HCT116 (cell line): ENCODE measurements around the gene SDF4. TPM values are rescaled to one million over a fixed set of nuclear protein-coding genes. Genes with fewer than 3 reads are reported as not detected.

Experiments used
- ATAC-seq: fragments of 200-7000 bp; cut with Tn5 transposase; 2 replicates; pipeline ENCODE4 v1.9.1; 2020; ENCODE audit warnings: mild to moderate bottlenecking, moderate library complexity
- BruUV-seq: library from RNA; stranded (reverse); fragments of 400-500 nt; replicated peaks from 2 replicates; lab custom pipeline; 2021; lab: Mats Ljungman, UMichigan
- CTCF ChIA-PET: fragments of 300-600 bp; sonication (Branson Sonifier 250); formaldehyde crosslinking; loops from one replicate; lab custom pipeline; 2021; ENCODE audit warnings: antibody characterized with exemption; lab: Charles Lee
- POLR2A ChIA-PET: fragments of 300-600, 350-600 bp; sonication (Branson Sonifier 250); formaldehyde crosslinking; loops from one replicate; lab custom pipeline; 2021; ENCODE audit warnings: antibody characterized with exemption; lab: Charles Lee
- RAD21 ChIA-PET, 2 experiments: fragments of 300-600 bp; sonication (Branson Sonifier 250); formaldehyde crosslinking; loops; one replicate each; lab custom pipeline; 2023; ENCODE audit warnings: low total read pairs in 2 of 2; ENCODE audit not compliant: uncharacterized antibody in 2 of 2, unreplicated experiment in 2 of 2, low non-redundant PET in 1 of 2; lab: Charles Lee
- DNase-seq: peaks from one replicate; pipeline ENCODE4 v3.0.0-alpha.2; 2010; ENCODE audit warnings: low read depth, low spot score
- H2AFZ ChIP-seq: fragments of 200-600 bp; shearing (Covaris generic), sonication (generic); 2 replicates; pipeline ENCODE4 v1.6.1; 2017; ENCODE audit warnings: low read depth, mixed run types, mixed read lengths, antibody characterized with exemption, low read length; ENCODE audit not compliant: poor library complexity, severe bottlenecking
- H3K27ac ChIP-seq: 2 replicates; pipeline ENCODE4 v1.5.1; 2012; ENCODE audit warnings: low read depth, low read length
- H3K27me3 ChIP-seq: fragments of 200-600 bp; sonication (generic); 2 replicates; pipeline ENCODE4 v1.6.1; 2016; ENCODE audit warnings: mixed run types, low read length, mixed read lengths; ENCODE audit not compliant: insufficient read depth
- H3K36me3 ChIP-seq, 2 experiments: fragments of 200-500 bp in 1 of 2; fragments of 200-600 bp in 1 of 2; sonication (Bioruptor generic) in 1 of 2; sonication (generic) in 1 of 2; 2 replicates each; pipeline versions ENCODE4 v1.5.1 to v1.6.1; 2014 to 2016; ENCODE audit warnings: low read length in 2 of 2, inconsistent platforms in 1 of 2, mixed read lengths in 1 of 2, mixed run types in 1 of 2; ENCODE audit not compliant: insufficient read depth in 2 of 2, control insufficient read depth in 1 of 2
- H3K4me1 ChIP-seq, 2 experiments: fragments of 200-600 bp in 1 of 2; sonication (generic) in 1 of 2; 2 replicates each; pipeline versions ENCODE4 v1.5.1 to v1.6.1; 2012 to 2017; ENCODE audit warnings: low read length in 2 of 2, inconsistent platforms in 1 of 2, mild to moderate bottlenecking in 1 of 2, mixed read lengths in 1 of 2, mixed run types in 1 of 2, moderate library complexity in 1 of 2; ENCODE audit not compliant: insufficient read depth in 2 of 2, control insufficient read depth in 1 of 2
- H3K4me2 ChIP-seq: fragments of 200-600 bp; sonication (generic); 2 replicates; pipeline ENCODE4 v1.6.1; 2017; ENCODE audit warnings: mixed run types, low read length, mixed read lengths
- H3K4me3 ChIP-seq, 2 experiments: fragments of 200-600 bp in 1 of 2; sonication (generic) in 1 of 2; replicated peaks in 1 of 2; 2 replicates each; pipeline ENCODE4 v1.5.1; 2011 to 2016; ENCODE audit warnings: low read length in 2 of 2, control low read depth in 1 of 2, low read depth in 1 of 2, mild to moderate bottlenecking in 1 of 2, mixed read lengths in 1 of 2, mixed run types in 1 of 2
- H3K79me2 ChIP-seq: fragments of 200-600 bp; sonication (generic); 2 replicates; pipeline ENCODE4 v1.6.1; 2017; ENCODE audit warnings: mild to moderate bottlenecking, mixed run types, low read length, moderate library complexity, mixed read lengths; ENCODE audit not compliant: insufficient read depth
- H3K9ac ChIP-seq: fragments of 200-600 bp; sonication (generic); 2 replicates; pipeline ENCODE4 v1.6.1; 2016; ENCODE audit warnings: low read length, mixed read lengths
- H3K9me2 ChIP-seq: fragments of 200-600 bp; sonication (generic), shearing (Covaris generic); 2 replicates; pipeline ENCODE4 v1.6.1; 2017; ENCODE audit warnings: mixed run types, mild to moderate bottlenecking, moderate library complexity; ENCODE audit not compliant: insufficient read depth
- H3K9me3 ChIP-seq, 2 experiments: fragments of 200-500 bp in 1 of 2; fragments of 200-600 bp in 1 of 2; sonication (Bioruptor generic) in 1 of 2; sonication (generic) in 1 of 2; 2 replicates each; pipeline ENCODE4 v1.6.1; 2014 to 2017; ENCODE audit warnings: low read length in 2 of 2, mixed read lengths in 2 of 2, inconsistent platforms in 1 of 2, low read depth in 1 of 2, mild to moderate bottlenecking in 1 of 2, mixed run types in 1 of 2, moderate library complexity in 1 of 2; ENCODE audit not compliant: control insufficient read depth in 1 of 2, insufficient read depth in 1 of 2
- H4K20me1 ChIP-seq: fragments of 200-600 bp; sonication (generic), shearing (Covaris generic); 2 replicates; pipeline ENCODE4 v1.6.1; 2017; ENCODE audit warnings: mixed run types, mild to moderate bottlenecking, moderate library complexity; ENCODE audit not compliant: insufficient read depth
- CBX3 ChIP-seq: IDR thresholded peaks from 2 replicates; pipeline ENCODE4 v1.6.1; 2012; ENCODE audit warnings: low read depth
- CEBPB ChIP-seq: IDR thresholded peaks from 2 replicates; pipeline ENCODE4 v1.6.1; 2012; ENCODE audit warnings: low read depth
- EGR1 ChIP-seq: IDR thresholded peaks from 2 replicates; pipeline ENCODE4 v1.6.1; 2012; ENCODE audit warnings: low read depth
- ELF1 ChIP-seq: IDR thresholded peaks from 2 replicates; pipeline ENCODE4 v1.6.1; 2012; ENCODE audit warnings: low read depth, borderline replicate concordance
- EZH2phosphoT487 ChIP-seq: fragments of 200-600 bp; IDR thresholded peaks from 2 replicates; pipeline ENCODE4 v1.6.1; 2018; ENCODE audit warnings: antibody characterized with exemption, borderline replicate concordance
- JUND ChIP-seq: IDR thresholded peaks from 2 replicates; pipeline ENCODE4 v1.6.1; 2012
- POLR2A ChIP-seq: IDR thresholded peaks from 2 replicates; pipeline ENCODE4 v1.7.0; 2011; ENCODE audit warnings: borderline replicate concordance; ENCODE audit not compliant: insufficient read depth, insufficient read length; ENCODE audit errors: extremely low read depth
- SRF ChIP-seq: IDR thresholded peaks from 2 replicates; pipeline ENCODE4 v1.6.1; 2012; ENCODE audit warnings: low read depth
- ZFX ChIP-seq: fragments of 450-650 bp; IDR thresholded peaks from 2 replicates; pipeline ENCODE4 v1.6.1; 2017
- ZNF274 ChIP-seq: fragments of 200-500 bp; sonication (Bioruptor generic); IDR thresholded peaks from 2 replicates; pipeline ENCODE4 v1.6.1; 2014; ENCODE audit warnings: mild to moderate bottlenecking, low read depth, low read length, inconsistent platforms
- intact Hi-C: fragments of 100-400 bp; cut with micrococcal nuclease; formaldehyde crosslinking; loops from 2 replicates; pipeline ENCODE4 v1.10.0; 2022
- total RNA-seq: library from RNA; stranded (reverse); gene quantifications from one replicate; pipeline ENCODE4 v1.2.1, GENCODE V29; 2021; ENCODE audit not compliant: unreplicated experiment
- TF ChIP-seq, protein P1 (sequence below): IDR thresholded peaks from 2 replicates; pipeline ENCODE4 v1.6.1; 2012
- TF ChIP-seq, protein P2 (sequence below): IDR thresholded peaks from 2 replicates; pipeline ENCODE4 v1.6.1; 2012
- TF ChIP-seq, protein P3 (sequence below): IDR thresholded peaks from 2 replicates; pipeline ENCODE4 v1.6.1; 2011; ENCODE audit warnings: mild to moderate bottlenecking, low read length, moderate library complexity; ENCODE audit not compliant: insufficient replicate concordance; ENCODE audit errors: extremely low read depth
- TF ChIP-seq, protein P4 (sequence below): IDR thresholded peaks from 2 replicates; pipeline ENCODE4 v1.6.1; 2012; ENCODE audit warnings: low read depth

The SDF4 gene
- total RNA-seq, 1 experiment from 2014 or later, result 133 TPM

DNA sequence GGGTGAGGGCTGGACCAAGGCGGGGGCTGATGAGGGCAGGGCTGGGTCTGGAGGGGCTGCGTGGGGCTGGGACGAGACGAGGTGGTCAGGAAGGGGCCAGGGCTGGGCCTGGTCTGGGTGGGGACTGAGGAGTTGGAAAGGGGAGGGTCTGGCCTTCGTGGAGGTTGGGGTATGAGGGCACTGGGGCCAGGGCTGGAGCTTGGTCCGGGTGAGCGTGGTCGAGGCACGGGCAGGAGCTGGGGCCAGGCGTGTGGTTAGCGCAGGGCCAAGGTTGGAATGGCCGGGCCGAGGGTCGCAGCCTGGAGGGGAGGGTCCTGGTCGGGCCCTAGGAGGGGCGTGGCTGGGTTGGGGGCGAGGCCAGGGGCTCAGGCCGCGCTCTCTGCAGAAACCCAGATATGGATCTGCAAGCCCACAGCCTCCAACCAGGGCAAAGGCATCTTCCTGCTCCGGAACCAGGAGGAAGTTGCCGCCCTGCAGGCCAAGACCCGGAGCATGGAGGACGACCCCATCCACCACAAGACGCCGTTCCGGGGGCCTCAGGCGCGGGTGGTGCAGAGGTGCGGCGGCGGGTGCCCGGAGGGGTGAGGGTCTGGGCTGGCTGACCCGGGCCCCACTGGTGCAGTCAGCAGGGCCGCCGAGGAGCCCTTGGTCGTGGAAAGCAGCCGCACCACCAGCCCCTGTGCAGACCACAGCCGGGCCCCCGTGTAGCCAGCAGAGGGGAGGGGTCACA, 49.1 kb downstream of the SDF4 start (continued):
- TF ChIP-seq ELF1 (no peak), CBX3 (no peak), EGR1 (no peak), ZNF274 (no peak), SRF (no peak), CEBPB (no peak), EZH2phosphoT487 (no peak), POLR2A (no peak)

DNA sequence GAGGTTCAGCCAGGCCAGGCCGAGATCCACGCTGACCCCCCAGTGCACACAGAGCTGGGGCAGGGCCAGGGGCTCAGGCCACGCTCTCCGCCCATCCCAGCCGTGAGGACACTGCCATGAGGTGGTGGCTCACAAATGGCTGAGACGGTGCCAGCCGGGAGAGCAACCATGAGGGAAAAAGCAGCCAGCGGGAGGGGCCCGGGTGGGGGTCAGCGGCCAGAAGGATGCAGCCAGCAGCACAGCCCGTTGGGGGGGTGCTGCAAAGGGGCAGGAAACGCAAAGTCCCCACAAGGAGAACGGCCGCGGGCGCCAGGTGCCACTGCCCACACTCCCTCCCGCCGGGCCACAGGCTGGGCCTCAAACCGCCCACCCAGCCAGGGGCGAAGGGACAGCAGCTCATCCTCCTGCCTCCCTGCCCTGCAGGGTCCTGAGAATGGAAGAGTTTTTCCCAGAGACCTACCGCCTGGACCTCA, 49.8 kb downstream of the SDF4 start:
- H3K79me2 ChIP-seq, result no peaks in the 10 kb centered on the region
- RAD21 ChIA-PET, result no interaction called here
- no peak overlapping the region for H3K9ac ChIP-seq
- H2AFZ ChIP-seq, result no peak overlapping the region
- H3K4me1 ChIP-seq, result peaks cover 0 to 3% of the 10 kb centered on the region in 2 experiments; a peak in 2 of 4 replicates
- POLR2A ChIA-PET, result no interaction called here
- H3K9me2 ChIP-seq, result no peaks in the 10 kb centered on the region
- no peak for TF ChIP-seq EZH2phosphoT487
- no peak for TF ChIP-seq CBX3
- TF ChIP-seq, protein P1, sequence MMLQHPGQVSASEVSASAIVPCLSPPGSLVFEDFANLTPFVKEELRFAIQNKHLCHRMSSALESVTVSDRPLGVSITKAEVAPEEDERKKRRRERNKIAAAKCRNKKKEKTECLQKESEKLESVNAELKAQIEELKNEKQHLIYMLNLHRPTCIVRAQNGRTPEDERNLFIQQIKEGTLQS, result no peak
- TF ChIP-seq, protein P2, sequence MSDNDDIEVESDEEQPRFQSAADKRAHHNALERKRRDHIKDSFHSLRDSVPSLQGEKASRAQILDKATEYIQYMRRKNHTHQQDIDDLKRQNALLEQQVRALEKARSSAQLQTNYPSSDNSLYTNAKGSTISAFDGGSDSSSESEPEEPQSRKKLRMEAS, result no peak
- no peak for TF ChIP-seq JUND
- TF ChIP-seq POLR2A, result no peak
- no peak for TF ChIP-seq SRF
- no peak for TF ChIP-seq ZFX
- no peak for TF ChIP-seq EGR1
- TF ChIP-seq, protein P3, sequence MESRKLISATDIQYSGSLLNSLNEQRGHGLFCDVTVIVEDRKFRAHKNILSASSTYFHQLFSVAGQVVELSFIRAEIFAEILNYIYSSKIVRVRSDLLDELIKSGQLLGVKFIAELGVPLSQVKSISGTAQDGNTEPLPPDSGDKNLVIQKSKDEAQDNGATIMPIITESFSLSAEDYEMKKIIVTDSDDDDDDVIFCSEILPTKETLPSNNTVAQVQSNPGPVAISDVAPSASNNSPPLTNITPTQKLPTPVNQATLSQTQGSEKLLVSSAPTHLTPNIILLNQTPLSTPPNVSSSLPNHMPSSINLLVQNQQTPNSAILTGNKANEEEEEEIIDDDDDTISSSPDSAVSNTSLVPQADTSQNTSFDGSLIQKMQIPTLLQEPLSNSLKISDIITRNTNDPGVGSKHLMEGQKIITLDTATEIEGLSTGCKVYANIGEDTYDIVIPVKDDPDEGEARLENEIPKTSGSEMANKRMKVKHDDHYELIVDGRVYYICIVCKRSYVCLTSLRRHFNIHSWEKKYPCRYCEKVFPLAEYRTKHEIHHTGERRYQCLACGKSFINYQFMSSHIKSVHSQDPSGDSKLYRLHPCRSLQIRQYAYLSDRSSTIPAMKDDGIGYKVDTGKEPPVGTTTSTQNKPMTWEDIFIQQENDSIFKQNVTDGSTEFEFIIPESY, result no peak
- TF ChIP-seq, protein P4, sequence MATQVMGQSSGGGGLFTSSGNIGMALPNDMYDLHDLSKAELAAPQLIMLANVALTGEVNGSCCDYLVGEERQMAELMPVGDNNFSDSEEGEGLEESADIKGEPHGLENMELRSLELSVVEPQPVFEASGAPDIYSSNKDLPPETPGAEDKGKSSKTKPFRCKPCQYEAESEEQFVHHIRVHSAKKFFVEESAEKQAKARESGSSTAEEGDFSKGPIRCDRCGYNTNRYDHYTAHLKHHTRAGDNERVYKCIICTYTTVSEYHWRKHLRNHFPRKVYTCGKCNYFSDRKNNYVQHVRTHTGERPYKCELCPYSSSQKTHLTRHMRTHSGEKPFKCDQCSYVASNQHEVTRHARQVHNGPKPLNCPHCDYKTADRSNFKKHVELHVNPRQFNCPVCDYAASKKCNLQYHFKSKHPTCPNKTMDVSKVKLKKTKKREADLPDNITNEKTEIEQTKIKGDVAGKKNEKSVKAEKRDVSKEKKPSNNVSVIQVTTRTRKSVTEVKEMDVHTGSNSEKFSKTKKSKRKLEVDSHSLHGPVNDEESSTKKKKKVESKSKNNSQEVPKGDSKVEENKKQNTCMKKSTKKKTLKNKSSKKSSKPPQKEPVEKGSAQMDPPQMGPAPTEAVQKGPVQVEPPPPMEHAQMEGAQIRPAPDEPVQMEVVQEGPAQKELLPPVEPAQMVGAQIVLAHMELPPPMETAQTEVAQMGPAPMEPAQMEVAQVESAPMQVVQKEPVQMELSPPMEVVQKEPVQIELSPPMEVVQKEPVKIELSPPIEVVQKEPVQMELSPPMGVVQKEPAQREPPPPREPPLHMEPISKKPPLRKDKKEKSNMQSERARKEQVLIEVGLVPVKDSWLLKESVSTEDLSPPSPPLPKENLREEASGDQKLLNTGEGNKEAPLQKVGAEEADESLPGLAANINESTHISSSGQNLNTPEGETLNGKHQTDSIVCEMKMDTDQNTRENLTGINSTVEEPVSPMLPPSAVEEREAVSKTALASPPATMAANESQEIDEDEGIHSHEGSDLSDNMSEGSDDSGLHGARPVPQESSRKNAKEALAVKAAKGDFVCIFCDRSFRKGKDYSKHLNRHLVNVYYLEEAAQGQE, result no peak
- ATAC-seq (no peak), DNase-seq (no peak)
- H3K27ac ChIP-seq, result no peak overlapping the region
- no peak overlapping the region for H3K4me2 ChIP-seq
- no peaks in the 10 kb centered on the region for H3K36me3 ChIP-seq
- no peak overlapping the region for H3K4me3 ChIP-seq
- H3K27me3 ChIP-seq, result no peaks in the 10 kb centered on the region
- intact Hi-C loops, result no loop called here
- H4K20me1 ChIP-seq, result no peaks in the 10 kb centered on the region
- BruUV-seq, result no TSS peak
- no peaks in the 10 kb centered on the region for H3K9me3 ChIP-seq
- CTCF ChIA-PET, result no interaction called here
